Tibial nerve (tissue), 4 donors: ENCODE data around the gene GTF2H4.

Experiments
- CTCF ChIP-seq, 5 experiments: fragments of 200-600 bp in 3 of 5; fragments of 450-650 bp in 2 of 5; sonication (generic) in 3 of 5; IDR thresholded peaks; one replicate each; pipeline ENCODE4 v1.5.1; 2016 to 2019; ENCODE audit warnings: antibody characterized with exemption in 5 of 5, mild to moderate bottlenecking in 3 of 5, moderate library complexity in 2 of 5
- EP300 ChIP-seq, 2 donors: sonication (generic); formaldehyde crosslinking; IDR thresholded peaks; one replicate each; pipeline ENCODE4 v1.6.1; 2017; ENCODE audit warnings: antibody characterized with exemption in 2 of 2, mild to moderate bottlenecking in 1 of 2
- POLR2A ChIP-seq, 2 donors: fragments of 450-650 bp; IDR thresholded peaks; one replicate each; pipeline ENCODE4 v1.6.1; 2017; ENCODE audit warnings: antibody characterized with exemption in 2 of 2, mild to moderate bottlenecking in 2 of 2, moderate library complexity in 2 of 2

DNA sequence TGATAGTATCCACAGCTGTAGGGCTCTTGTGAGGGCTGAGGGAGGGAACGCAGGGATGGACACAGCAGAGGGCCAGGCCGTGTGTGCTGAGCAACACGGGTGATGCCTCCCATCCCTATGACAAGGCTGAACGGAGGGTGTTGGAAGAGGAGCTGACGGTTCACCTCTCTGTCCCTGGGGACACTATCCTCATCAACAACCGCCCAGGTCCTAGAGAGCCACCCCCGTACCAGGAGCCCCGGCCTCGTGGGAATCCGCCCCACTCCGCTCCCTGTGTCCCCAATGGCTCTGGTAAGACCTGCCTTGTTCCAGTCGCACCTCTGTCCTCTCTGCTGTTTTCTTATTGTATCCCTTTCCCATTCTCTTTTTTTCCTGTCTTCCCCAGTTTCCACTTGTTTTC is 13.6 kb upstream of the GTF2H4 start:
- TF ChIP-seq CTCF (IDR thresholded peaks at IDR 0.05), result no peak
- no peak for TF ChIP-seq POLR2A (IDR thresholded peaks at IDR 0.05)
- no peak for TF ChIP-seq EP300 (IDR thresholded peaks at IDR 0.05)
